Measurements from ENCODE around the gene STAC.
"Not testable (repeated sequence)": the region's sequence is repeated elsewhere in the genome, so short reads cannot be mapped to it uniquely, and the experiment has no call there.

STAC gene

GRCh38 chr3:36447061-36447460 is 66.8 kb downstream of the STAC start:
- Histone ChIP-seq H3K79me2 (ENCODE audit: control insufficient read depth, low read length) (no peaks in the 10 kb centered on the region), H3K4me3 (ENCODE audit: low read length) (no peak overlapping the region), H3K27me3 (ENCODE audit: control insufficient read depth, low read length) (no peaks in the 10 kb centered on the region), H3K9me3 (ENCODE audit: control insufficient read depth, insufficient read depth, low read length) (no peaks in the 10 kb centered on the region), H3F3A (ENCODE audit: control insufficient read depth, insufficient read depth) (no peaks in the 10 kb centered on the region), H3K4me2 (ENCODE audit: low read length) (no peak overlapping the region), H3K9me2 (replicated peaks; ENCODE audit: control insufficient read depth, low read length) (no peaks in the 10 kb centered on the region), H3K36me3 (ENCODE audit: control insufficient read depth, low read length) (no peaks in the 10 kb centered on the region), H4K20me1 (ENCODE audit: control insufficient read depth, insufficient read depth, low read depth, low read length) (no peaks in the 10 kb centered on the region), H3K27ac (ENCODE audit: low read depth, low read length) (no peak overlapping the region), H3K4me1 (ENCODE audit: control insufficient read depth, low read length) (no peaks in the 10 kb centered on the region)
- TF ChIP-seq CTCF (IDR thresholded peaks at IDR 0.05; ENCODE audit: low read depth, low read length, poor library complexity, severe bottlenecking) (no peak), EZH2phosphoT487 (IDR thresholded peaks at IDR 0.05; ENCODE audit: borderline replicate concordance, low read length) (no peak)

GRCh38 chr3:36451816-36452215 is 71.5 kb downstream of the STAC start:
- Histone ChIP-seq H3K36me3 (ENCODE audit: control insufficient read depth, low read length) (no peaks in the 10 kb centered on the region), H3K4me2 (ENCODE audit: low read length) (no peak overlapping the region), H3K27me3 (ENCODE audit: control insufficient read depth, low read length) (no peaks in the 10 kb centered on the region), H3K4me3 (ENCODE audit: low read length) (no peak overlapping the region), H3K4me1 (ENCODE audit: control insufficient read depth, low read length) (no peaks in the 10 kb centered on the region), H3K79me2 (ENCODE audit: control insufficient read depth, low read length) (no peaks in the 10 kb centered on the region), H4K20me1 (ENCODE audit: control insufficient read depth, insufficient read depth, low read depth, low read length) (no peaks in the 10 kb centered on the region), H3F3A (ENCODE audit: control insufficient read depth, insufficient read depth) (no peaks in the 10 kb centered on the region), H3K9me3 (ENCODE audit: control insufficient read depth, insufficient read depth, low read length) (no peaks in the 10 kb centered on the region), H3K9me2 (replicated peaks; ENCODE audit: control insufficient read depth, low read length) (no peaks in the 10 kb centered on the region), H3K27ac (ENCODE audit: low read depth, low read length) (no peak overlapping the region)
- TF ChIP-seq CTCF (IDR thresholded peaks at IDR 0.05; ENCODE audit: low read depth, low read length, poor library complexity, severe bottlenecking) (no peak), EZH2phosphoT487 (IDR thresholded peaks at IDR 0.05; ENCODE audit: borderline replicate concordance, low read length) (no peak)

GRCh38 chr3:36453213-36453612 is 72.9 kb downstream of the STAC start:
- H4K20me1 ChIP-seq (ENCODE audit: control insufficient read depth, insufficient read depth, low read depth, low read length); H3K79me2 ChIP-seq (ENCODE audit: control insufficient read depth, low read length); H3F3A ChIP-seq (ENCODE audit: control insufficient read depth, insufficient read depth); H3K4me2 ChIP-seq (ENCODE audit: low read length); H3K4me3 ChIP-seq (ENCODE audit: low read length); H3K27me3 ChIP-seq (ENCODE audit: control insufficient read depth, low read length); H3K36me3 ChIP-seq (ENCODE audit: control insufficient read depth, low read length); H3K27ac ChIP-seq (ENCODE audit: low read depth, low read length); H3K9me3 ChIP-seq (ENCODE audit: control insufficient read depth, insufficient read depth, low read length); H3K9me2 ChIP-seq (replicated peaks; ENCODE audit: control insufficient read depth, low read length); H3K4me1 ChIP-seq (ENCODE audit: control insufficient read depth, low read length): not testable (repeated sequence)

- not testable (repeated sequence) for H3K9me2 ChIP-seq (replicated peaks; ENCODE audit: control insufficient read depth, low read length); H4K20me1 ChIP-seq (ENCODE audit: control insufficient read depth, insufficient read depth, low read depth, low read length); H3F3A ChIP-seq (ENCODE audit: control insufficient read depth, insufficient read depth); H3K79me2 ChIP-seq (ENCODE audit: control insufficient read depth, low read length); H3K4me2 ChIP-seq (ENCODE audit: low read length); H3K36me3 ChIP-seq (ENCODE audit: control insufficient read depth, low read length); H3K4me1 ChIP-seq (ENCODE audit: control insufficient read depth, low read length); H3K27me3 ChIP-seq (ENCODE audit: control insufficient read depth, low read length); H3K4me3 ChIP-seq (ENCODE audit: low read length); H3K27ac ChIP-seq (ENCODE audit: low read depth, low read length); H3K9me3 ChIP-seq (ENCODE audit: control insufficient read depth, insufficient read depth, low read length)
Observed at GRCh38 chr3:36453896-36454295, 73.6 kb downstream of the STAC start.

Data from DOHH2 (cell line).